Measurements from ENCODE around the gene TRPM4.

The TRPM4 gene

GRCh38 chr19:49127674-49128544, 29.7 kb upstream of the TRPM4 start:
- DNase-seq (ENCODE audit: low read depth): peak; percentile 96
- no peak; the same call in 1 of the 2 replicates for TF ChIP-seq CTCF (conservative IDR thresholded peaks at IDR 0.05; ENCODE audit: low read length)
- peak overlapping the region; percentile 57 for H3K4me3 ChIP-seq (ENCODE audit: low read length)

- TF ChIP-seq CTCF (conservative IDR thresholded peaks at IDR 0.05; ENCODE audit: low read length): no peak
- no peak for DNase-seq (ENCODE audit: low read depth)
- H3K4me3 ChIP-seq (ENCODE audit: low read length): no peak overlapping the region
These were observed 28.9 kb upstream of the TRPM4 start for GRCh38 chr19:49128545-49129237.

- no peak overlapping the region for H3K4me3 ChIP-seq (ENCODE audit: low read length)
- no peak for TF ChIP-seq CTCF (conservative IDR thresholded peaks at IDR 0.05; ENCODE audit: low read length)
- no peak for DNase-seq (ENCODE audit: low read depth)
These were observed 28.4 kb upstream of the TRPM4 start for GRCh38 chr19:49129238-49129583.

GRCh38 chr19:49130325-49130724, 27.3 kb upstream of the TRPM4 start:
- TF ChIP-seq CTCF (conservative IDR thresholded peaks at IDR 0.05; ENCODE audit: low read length): no peak
- no peak overlapping the region for H3K4me3 ChIP-seq (ENCODE audit: low read length)
- DNase-seq (ENCODE audit: low read depth): no peak

GRCh38 chr19:49132974-49133609, 24.5 kb upstream of the TRPM4 start:
- no peak overlapping the region for H3K4me3 ChIP-seq (ENCODE audit: low read length)
- DNase-seq (ENCODE audit: low read depth): no peak
- no peak for TF ChIP-seq CTCF (conservative IDR thresholded peaks at IDR 0.05; ENCODE audit: low read length)

GRCh38 chr19:49133621-49134454, 23.8 kb upstream of the TRPM4 start:
- peak overlapping the region; percentile 15; the same call in 1 of the 2 replicates for H3K4me3 ChIP-seq (ENCODE audit: low read length)
- peak; percentile 40 for DNase-seq (ENCODE audit: low read depth)
- no peak for TF ChIP-seq CTCF (conservative IDR thresholded peaks at IDR 0.05; ENCODE audit: low read length)
